Measurements from ENCODE around the gene DAW1. TPM values are rescaled to one million over a fixed set of nuclear protein-coding genes. Genes with fewer than 3 reads are reported as not detected.

The DAW1 gene
- total and polyA plus RNA-seq, 4 donors: 3.3 to 18.7 (median 9.9) TPM

DNA sequence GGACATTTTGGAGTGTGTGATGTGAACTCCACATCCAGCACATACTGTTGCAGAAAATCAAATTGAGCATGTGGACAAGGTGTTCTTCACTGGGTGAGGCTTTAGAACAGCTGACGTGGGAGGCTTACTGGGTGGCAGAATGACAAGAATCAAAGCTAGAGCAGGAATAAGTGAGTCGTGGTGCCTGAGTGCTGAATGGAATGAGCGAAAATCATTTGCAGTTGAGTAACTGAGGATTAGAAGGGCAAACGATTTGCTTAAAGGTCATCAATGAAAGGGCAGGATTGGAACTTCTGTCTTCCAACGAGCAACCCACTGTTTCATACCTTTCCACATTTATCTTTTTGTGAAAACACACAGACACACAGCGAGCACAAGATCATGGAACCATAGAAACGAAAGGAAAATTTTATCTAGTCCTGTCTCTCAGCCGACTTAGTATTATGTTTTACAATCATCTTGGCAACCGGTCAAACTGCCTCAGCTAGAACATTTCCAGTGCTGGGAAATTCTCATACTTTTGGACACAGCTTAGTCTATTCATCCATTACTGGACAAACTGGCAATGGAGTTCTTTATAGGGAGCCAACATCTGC is 7.2 kb upstream of the DAW1 start:
- no peak overlapping the region for H3K27ac ChIP-seq (ENCODE audit: low read depth in 1 of 2, low read length in 1 of 2)
- H3K9ac ChIP-seq (ENCODE audit: insufficient read depth in 1 of 2, low read length in 2 of 2): no peak overlapping the region
- H3K4me1 ChIP-seq (ENCODE audit: control insufficient read depth in 5 of 5, insufficient read depth in 5 of 5, low read length in 5 of 5): peaks cover 0 to 4% (median 0%) of the 10 kb centered on the region in 5 donors
- ATAC-seq (ENCODE audit: insufficient read depth, low FRiP score) (no peak), DNase-seq (peak in 2 of 3 donors; percentile 14 to 41)
- H3K9me3 ChIP-seq (ENCODE audit: control insufficient read depth in 4 of 4, insufficient read depth in 3 of 4, low read length in 3 of 4): no peaks in the 10 kb centered on the region
- no peak overlapping the region for H3K4me3 ChIP-seq
- no peaks in the 10 kb centered on the region for H3K27me3 ChIP-seq (ENCODE audit: control insufficient read depth in 3 of 3, insufficient read depth in 3 of 3, low read length in 2 of 3)
- WGBS, 2 donors: 63 to 82% methylated on average over 9 of the region's 9 CpGs
- H3K36me3 ChIP-seq (ENCODE audit: control insufficient read depth in 4 of 4, insufficient read depth in 4 of 4, low read length in 4 of 4): no peaks in the 10 kb centered on the region
- TF ChIP-seq, protein P1, sequence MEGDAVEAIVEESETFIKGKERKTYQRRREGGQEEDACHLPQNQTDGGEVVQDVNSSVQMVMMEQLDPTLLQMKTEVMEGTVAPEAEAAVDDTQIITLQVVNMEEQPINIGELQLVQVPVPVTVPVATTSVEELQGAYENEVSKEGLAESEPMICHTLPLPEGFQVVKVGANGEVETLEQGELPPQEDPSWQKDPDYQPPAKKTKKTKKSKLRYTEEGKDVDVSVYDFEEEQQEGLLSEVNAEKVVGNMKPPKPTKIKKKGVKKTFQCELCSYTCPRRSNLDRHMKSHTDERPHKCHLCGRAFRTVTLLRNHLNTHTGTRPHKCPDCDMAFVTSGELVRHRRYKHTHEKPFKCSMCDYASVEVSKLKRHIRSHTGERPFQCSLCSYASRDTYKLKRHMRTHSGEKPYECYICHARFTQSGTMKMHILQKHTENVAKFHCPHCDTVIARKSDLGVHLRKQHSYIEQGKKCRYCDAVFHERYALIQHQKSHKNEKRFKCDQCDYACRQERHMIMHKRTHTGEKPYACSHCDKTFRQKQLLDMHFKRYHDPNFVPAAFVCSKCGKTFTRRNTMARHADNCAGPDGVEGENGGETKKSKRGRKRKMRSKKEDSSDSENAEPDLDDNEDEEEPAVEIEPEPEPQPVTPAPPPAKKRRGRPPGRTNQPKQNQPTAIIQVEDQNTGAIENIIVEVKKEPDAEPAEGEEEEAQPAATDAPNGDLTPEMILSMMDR (IDR thresholded peaks at IDR 0.05; ENCODE audit: control extremely low read depth, extremely low read depth): no peak

DNA sequence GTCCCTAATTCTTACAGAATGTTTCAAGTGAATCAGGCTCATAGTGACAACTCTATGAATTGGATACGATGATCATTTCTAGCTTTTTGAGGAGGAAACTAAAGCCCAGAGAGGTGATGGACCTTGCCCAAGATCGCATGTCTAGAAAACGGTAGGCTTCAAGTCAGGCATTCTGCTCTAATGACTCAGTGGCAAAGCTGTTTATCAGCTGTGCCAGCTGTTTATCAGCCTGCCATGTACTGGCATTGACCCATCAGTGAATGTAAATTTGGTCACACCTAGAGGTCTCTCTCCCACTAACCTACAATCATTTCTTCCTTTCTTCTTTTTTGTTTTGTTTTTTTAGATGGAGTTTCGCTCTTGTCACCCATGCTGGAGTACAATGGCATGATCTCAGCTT is 6.1 kb upstream of the DAW1 start:
- Histone ChIP-seq H3K27ac (ENCODE audit: low read depth in 1 of 2, low read length in 1 of 2) (no peak overlapping the region), H3K4me3 (no peak overlapping the region), H3K27me3 (ENCODE audit: control insufficient read depth in 3 of 3, insufficient read depth in 3 of 3, low read length in 2 of 3) (no peaks in the 10 kb centered on the region), H3K9ac (ENCODE audit: insufficient read depth in 1 of 2, low read length in 2 of 2) (no peak overlapping the region), H3K4me1 (ENCODE audit: control insufficient read depth in 5 of 5, insufficient read depth in 5 of 5, low read length in 5 of 5) (peaks cover 0 to 4% (median 0%) of the 10 kb centered on the region in 5 donors), H3K9me3 (ENCODE audit: control insufficient read depth in 4 of 4, insufficient read depth in 3 of 4, low read length in 3 of 4) (no peaks in the 10 kb centered on the region), H3K36me3 (ENCODE audit: control insufficient read depth in 4 of 4, insufficient read depth in 4 of 4, low read length in 4 of 4) (no peaks in the 10 kb centered on the region)
- TF ChIP-seq, protein P1 (IDR thresholded peaks at IDR 0.05; ENCODE audit: control extremely low read depth, extremely low read depth): no peak
- 88 to 90% methylated on average over 4 of the region's 4 CpGs for WGBS, 2 donors
- ATAC-seq (ENCODE audit: insufficient read depth, low FRiP score) (no peak), DNase-seq (no peak)

DNA sequence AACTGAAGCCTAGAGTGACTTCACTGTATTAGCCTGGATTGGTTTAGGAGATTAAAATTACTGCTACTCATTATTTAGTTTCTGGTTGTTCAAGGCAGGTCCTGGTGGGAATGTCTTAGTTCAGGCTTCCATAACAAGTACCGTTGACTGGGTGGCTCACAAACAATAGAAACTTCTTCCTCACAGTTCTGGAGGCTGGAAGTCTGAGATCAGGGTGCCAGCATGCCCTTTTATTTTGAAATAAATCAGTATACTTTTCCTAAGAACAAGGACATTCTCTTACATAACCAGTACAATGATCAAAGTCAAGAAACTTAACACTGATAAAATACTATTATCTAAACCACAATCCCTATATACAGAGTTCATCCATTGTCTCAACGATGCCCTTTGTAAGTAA is 4.0 kb upstream of the DAW1 start:
- ATAC-seq (ENCODE audit: insufficient read depth, low FRiP score) (no peak), DNase-seq (no peak)
- H3K27me3 ChIP-seq (ENCODE audit: control insufficient read depth in 3 of 3, insufficient read depth in 3 of 3, low read length in 2 of 3): peaks cover 0 to 2% (median 0%) of the 10 kb centered on the region in 3 donors
- no peak overlapping the region for H3K4me3 ChIP-seq
- H3K27ac ChIP-seq (ENCODE audit: low read depth in 1 of 2, low read length in 1 of 2): no peak overlapping the region
- H3K9me3 ChIP-seq (ENCODE audit: control insufficient read depth in 4 of 4, insufficient read depth in 3 of 4, low read length in 3 of 4): no peaks in the 10 kb centered on the region
- H3K9ac ChIP-seq (ENCODE audit: insufficient read depth in 1 of 2, low read length in 2 of 2): no peak overlapping the region
- H3K36me3 ChIP-seq (ENCODE audit: control insufficient read depth in 4 of 4, insufficient read depth in 4 of 4, low read length in 4 of 4): no peaks in the 10 kb centered on the region
- TF ChIP-seq, protein P1 (IDR thresholded peaks at IDR 0.05; ENCODE audit: control extremely low read depth, extremely low read depth): no peak
- WGBS, 2 donors: 76 to 89% methylated on average over 2 of the region's 2 CpGs
- peaks cover 0 to 6% (median 0%) of the 10 kb centered on the region in 5 donors for H3K4me1 ChIP-seq (ENCODE audit: control insufficient read depth in 5 of 5, insufficient read depth in 5 of 5, low read length in 5 of 5)
